HCT116 (cell line): ENCODE measurements around the gene BLCAP. TPM values are rescaled to one million over a fixed set of nuclear protein-coding genes. Genes with fewer than 3 reads are reported as not detected.

Experiments used
- ATAC-seq: fragments of 200-7000 bp; cut with Tn5 transposase; 2 replicates; pipeline ENCODE4 v1.9.1; 2020; ENCODE audit warnings: mild to moderate bottlenecking, moderate library complexity
- BruUV-seq: library from RNA; stranded (reverse); fragments of 400-500 nt; replicated peaks from 2 replicates; lab custom pipeline; 2021; lab: Mats Ljungman, UMichigan
- CTCF ChIA-PET: fragments of 300-600 bp; sonication (Branson Sonifier 250); formaldehyde crosslinking; loops from one replicate; lab custom pipeline; 2021; ENCODE audit warnings: antibody characterized with exemption; lab: Charles Lee
- POLR2A ChIA-PET: fragments of 300-600, 350-600 bp; sonication (Branson Sonifier 250); formaldehyde crosslinking; loops from one replicate; lab custom pipeline; 2021; ENCODE audit warnings: antibody characterized with exemption; lab: Charles Lee
- RAD21 ChIA-PET, 2 experiments: fragments of 300-600 bp; sonication (Branson Sonifier 250); formaldehyde crosslinking; loops; one replicate each; lab custom pipeline; 2023; ENCODE audit warnings: low total read pairs in 2 of 2; ENCODE audit not compliant: uncharacterized antibody in 2 of 2, unreplicated experiment in 2 of 2, low non-redundant PET in 1 of 2; lab: Charles Lee
- DNase-seq: peaks from one replicate; pipeline ENCODE4 v3.0.0-alpha.2; 2010; ENCODE audit warnings: low read depth, low spot score
- H2AFZ ChIP-seq: fragments of 200-600 bp; shearing (Covaris generic), sonication (generic); 2 replicates; pipeline ENCODE4 v1.6.1; 2017; ENCODE audit warnings: low read depth, mixed run types, mixed read lengths, antibody characterized with exemption, low read length; ENCODE audit not compliant: poor library complexity, severe bottlenecking
- H3K27ac ChIP-seq: 2 replicates; pipeline ENCODE4 v1.5.1; 2012; ENCODE audit warnings: low read depth, low read length
- H3K27me3 ChIP-seq: fragments of 200-600 bp; sonication (generic); 2 replicates; pipeline ENCODE4 v1.6.1; 2016; ENCODE audit warnings: mixed run types, low read length, mixed read lengths; ENCODE audit not compliant: insufficient read depth
- H3K36me3 ChIP-seq, 2 experiments: fragments of 200-500 bp in 1 of 2; fragments of 200-600 bp in 1 of 2; sonication (Bioruptor generic) in 1 of 2; sonication (generic) in 1 of 2; 2 replicates each; pipeline versions ENCODE4 v1.5.1 to v1.6.1; 2014 to 2016; ENCODE audit warnings: low read length in 2 of 2, inconsistent platforms in 1 of 2, mixed read lengths in 1 of 2, mixed run types in 1 of 2; ENCODE audit not compliant: insufficient read depth in 2 of 2, control insufficient read depth in 1 of 2
- H3K4me1 ChIP-seq, 2 experiments: fragments of 200-600 bp in 1 of 2; sonication (generic) in 1 of 2; 2 replicates each; pipeline versions ENCODE4 v1.5.1 to v1.6.1; 2012 to 2017; ENCODE audit warnings: low read length in 2 of 2, inconsistent platforms in 1 of 2, mild to moderate bottlenecking in 1 of 2, mixed read lengths in 1 of 2, mixed run types in 1 of 2, moderate library complexity in 1 of 2; ENCODE audit not compliant: insufficient read depth in 2 of 2, control insufficient read depth in 1 of 2
- H3K4me2 ChIP-seq: fragments of 200-600 bp; sonication (generic); 2 replicates; pipeline ENCODE4 v1.6.1; 2017; ENCODE audit warnings: mixed run types, low read length, mixed read lengths
- H3K4me3 ChIP-seq, 2 experiments: fragments of 200-600 bp in 1 of 2; sonication (generic) in 1 of 2; replicated peaks in 1 of 2; 2 replicates each; pipeline ENCODE4 v1.5.1; 2011 to 2016; ENCODE audit warnings: low read length in 2 of 2, control low read depth in 1 of 2, low read depth in 1 of 2, mild to moderate bottlenecking in 1 of 2, mixed read lengths in 1 of 2, mixed run types in 1 of 2
- H3K79me2 ChIP-seq: fragments of 200-600 bp; sonication (generic); 2 replicates; pipeline ENCODE4 v1.6.1; 2017; ENCODE audit warnings: mild to moderate bottlenecking, mixed run types, low read length, moderate library complexity, mixed read lengths; ENCODE audit not compliant: insufficient read depth
- H3K9ac ChIP-seq: fragments of 200-600 bp; sonication (generic); 2 replicates; pipeline ENCODE4 v1.6.1; 2016; ENCODE audit warnings: low read length, mixed read lengths
- H3K9me2 ChIP-seq: fragments of 200-600 bp; sonication (generic), shearing (Covaris generic); 2 replicates; pipeline ENCODE4 v1.6.1; 2017; ENCODE audit warnings: mixed run types, mild to moderate bottlenecking, moderate library complexity; ENCODE audit not compliant: insufficient read depth
- H3K9me3 ChIP-seq, 2 experiments: fragments of 200-500 bp in 1 of 2; fragments of 200-600 bp in 1 of 2; sonication (Bioruptor generic) in 1 of 2; sonication (generic) in 1 of 2; 2 replicates each; pipeline ENCODE4 v1.6.1; 2014 to 2017; ENCODE audit warnings: low read length in 2 of 2, mixed read lengths in 2 of 2, inconsistent platforms in 1 of 2, low read depth in 1 of 2, mild to moderate bottlenecking in 1 of 2, mixed run types in 1 of 2, moderate library complexity in 1 of 2; ENCODE audit not compliant: control insufficient read depth in 1 of 2, insufficient read depth in 1 of 2
- H4K20me1 ChIP-seq: fragments of 200-600 bp; sonication (generic), shearing (Covaris generic); 2 replicates; pipeline ENCODE4 v1.6.1; 2017; ENCODE audit warnings: mixed run types, mild to moderate bottlenecking, moderate library complexity; ENCODE audit not compliant: insufficient read depth
- CBX3 ChIP-seq: IDR thresholded peaks from 2 replicates; pipeline ENCODE4 v1.6.1; 2012; ENCODE audit warnings: low read depth
- CTCF ChIP-seq, 3 experiments: fragments of 200-600 bp in 1 of 3; sonication (generic) in 1 of 3; IDR thresholded peaks in 2 of 3; conservative IDR thresholded peaks in 1 of 3; 2 replicates each; pipeline ENCODE4 v1.5.1; 2012 to 2017; ENCODE audit warnings: low read depth in 2 of 3, low read length in 2 of 3, antibody characterized with exemption in 1 of 3, borderline replicate concordance in 1 of 3, control low read depth in 1 of 3, mild to moderate bottlenecking in 1 of 3, mixed read lengths in 1 of 3, mixed run types in 1 of 3, moderate library complexity in 1 of 3; ENCODE audit not compliant: insufficient read depth in 1 of 3
- EGR1 ChIP-seq: IDR thresholded peaks from 2 replicates; pipeline ENCODE4 v1.6.1; 2012; ENCODE audit warnings: low read depth
- EZH2 ChIP-seq: fragments of 200-600 bp; sonication (generic); IDR thresholded peaks from 2 replicates; pipeline ENCODE4 v1.6.1; 2017; ENCODE audit warnings: antibody characterized with exemption, mixed run types
- MAX ChIP-seq: IDR thresholded peaks from 2 replicates; pipeline ENCODE4 v1.6.1; 2012
- POLR2AphosphoS5 ChIP-seq: IDR thresholded peaks from 2 replicates; pipeline ENCODE4 v1.6.1; 2011; ENCODE audit warnings: mild to moderate bottlenecking, low read depth, low read length, moderate library complexity
- ZFX ChIP-seq: fragments of 450-650 bp; IDR thresholded peaks from 2 replicates; pipeline ENCODE4 v1.6.1; 2017
- ZNF274 ChIP-seq: fragments of 200-500 bp; sonication (Bioruptor generic); IDR thresholded peaks from 2 replicates; pipeline ENCODE4 v1.6.1; 2014; ENCODE audit warnings: mild to moderate bottlenecking, low read depth, low read length, inconsistent platforms
- intact Hi-C: fragments of 100-400 bp; cut with micrococcal nuclease; formaldehyde crosslinking; loops from 2 replicates; pipeline ENCODE4 v1.10.0; 2022
- total RNA-seq: library from RNA; stranded (reverse); gene quantifications from one replicate; pipeline ENCODE4 v1.2.1, GENCODE V29; 2021; ENCODE audit not compliant: unreplicated experiment

Gene BLCAP
- total RNA-seq, 1 experiment from 2014 or later = 27.5 TPM

- Histone ChIP-seq H3K36me3 (no peaks in the 10 kb centered on the region), H3K27ac (no peak overlapping the region), H3K9me2 (no peaks in the 10 kb centered on the region), H4K20me1 (no peaks in the 10 kb centered on the region), H3K4me1 (peaks cover 0 to 2% of the 10 kb centered on the region in 2 experiments; a peak in 1 of 4 replicates), H3K4me3 (no peak overlapping the region), H3K27me3 (no peaks in the 10 kb centered on the region), H2AFZ (no peak overlapping the region), H3K79me2 (no peaks in the 10 kb centered on the region), H3K4me2 (no peak overlapping the region), H3K9ac (no peak overlapping the region), H3K9me3 (no peaks in the 10 kb centered on the region)
- ChIA-PET RAD21 (no interaction called here), CTCF (interaction anchor here (1.3 kb wide), 1 partner anchor 24 kb away, joined by 3 read pairs; no protein-coding TSS in a partner anchor), POLR2A (no interaction called here)
- TF ChIP-seq POLR2AphosphoS5 = no peak
- no peak for TF ChIP-seq MAX
- TF ChIP-seq EZH2 = no peak
- TF ChIP-seq ZNF274 = no peak
- no peak for TF ChIP-seq CTCF (IDR thresholded peaks at IDR 0.05 in 2 of 3, conservative IDR thresholded peaks at IDR 0.05 in 1 of 3; ENCODE audit: borderline replicate concordance in 1 of 3, insufficient read depth in 1 of 3, low read depth in 2 of 3, low read length in 2 of 3)
- no peak for TF ChIP-seq EGR1
- TF ChIP-seq ZFX = no peak
- no peak for TF ChIP-seq CBX3
- no peak for DNase-seq
- ATAC-seq = no peak
- BruUV-seq = no TSS peak
- intact Hi-C loops = no loop called here
These were observed 9.8 kb upstream of the BLCAP start for GRCh38 chr20:37537505-37537904.
